HepG2 (cell line): Measurements from ENCODE around the gene ANTXR1. TPM values are rescaled to one million over a fixed set of nuclear protein-coding genes. Genes with fewer than 3 reads are reported as not detected.

Source experiments
- BCL3 ChIP-seq: sonication (generic); formaldehyde crosslinking; IDR thresholded peaks from 2 replicates; pipeline ENCODE4 v1.5.1; 2020; ENCODE audit warnings: mild to moderate bottlenecking, missing genetic modification reagents, moderate library complexity
- CCDC6 ChIP-seq: sonication (generic); formaldehyde crosslinking; IDR thresholded peaks from 2 replicates; pipeline ENCODE4 v1.8.1; 2022; ENCODE audit warnings: mild to moderate bottlenecking, missing genetic modification reagents, moderate library complexity
- CENPBD1 ChIP-seq: sonication (generic); formaldehyde crosslinking; IDR thresholded peaks from 2 replicates; pipeline ENCODE4 v1.8.0; 2022; ENCODE audit warnings: missing genetic modification reagents, low read depth, mild to moderate bottlenecking, borderline replicate concordance
- ETV5 ChIP-seq: IDR thresholded peaks from 2 replicates; pipeline ENCODE4 v1.6.1; 2018; ENCODE audit warnings: missing biosample characterization, missing genetic modification reagents, inconsistent platforms, borderline replicate concordance
- FLYWCH1 ChIP-seq: sonication (generic); formaldehyde crosslinking; IDR thresholded peaks from 2 replicates; pipeline ENCODE4 v1.8.1; 2023; ENCODE audit warnings: mild to moderate bottlenecking, missing genetic modification reagents
- HOMEZ ChIP-seq: IDR thresholded peaks from 2 replicates; pipeline ENCODE4 v1.6.1; 2016; ENCODE audit warnings: low read depth
- IRF2 ChIP-seq: IDR thresholded peaks from 2 replicates; pipeline ENCODE4 v1.6.1; 2018; ENCODE audit warnings: missing genetic modification reagents, missing compliant biosample characterization
- RAD21 ChIP-seq: fragments of 450-650 bp; formaldehyde crosslinking; IDR thresholded peaks from 2 replicates; pipeline ENCODE4 v1.5.0; 2020; ENCODE audit warnings: mild to moderate bottlenecking
- RFXANK ChIP-seq: IDR thresholded peaks from 2 replicates; pipeline ENCODE4 v1.6.1; 2016
- TERF1 ChIP-seq: sonication (generic); formaldehyde crosslinking; IDR thresholded peaks from 2 replicates; pipeline ENCODE4 v1.8.0; 2022; ENCODE audit warnings: mild to moderate bottlenecking, missing genetic modification reagents, moderate library complexity
- TMF1 ChIP-seq: sonication (generic); formaldehyde crosslinking; IDR thresholded peaks from 2 replicates; pipeline ENCODE4 v1.8.1; 2022; ENCODE audit warnings: low read depth, missing genetic modification reagents
- ZIK1 ChIP-seq: sonication (generic); formaldehyde crosslinking; IDR thresholded peaks from 2 replicates; pipeline ENCODE4 v1.5.0; 2020; ENCODE audit warnings: mild to moderate bottlenecking, low read depth, missing genetic modification reagents, borderline replicate concordance
- ZMYM3 ChIP-seq: sonication (generic); formaldehyde crosslinking; IDR thresholded peaks from 2 replicates; pipeline ENCODE4 v1.5.1; 2020; ENCODE audit warnings: mild to moderate bottlenecking, missing genetic modification reagents
- ZNF282 ChIP-seq: fragments of 450-650 bp; IDR thresholded peaks from 2 replicates; pipeline ENCODE4 v1.6.1; 2018; ENCODE audit not compliant: partially characterized antibody
- ZNF296 ChIP-seq: sonication (generic); formaldehyde crosslinking; conservative IDR thresholded peaks from 2 replicates; pipeline ENCODE4 v1.5.0; 2020; ENCODE audit warnings: mild to moderate bottlenecking, missing genetic modification reagents
- ZNF547 ChIP-seq: sonication (generic); formaldehyde crosslinking; IDR thresholded peaks from 2 replicates; pipeline ENCODE4 v1.5.1; 2020; ENCODE audit warnings: mild to moderate bottlenecking, missing genetic modification reagents
- ZNF569 ChIP-seq: sonication (generic); formaldehyde crosslinking; IDR thresholded peaks from 2 replicates; pipeline ENCODE4 v1.5.0; 2020; ENCODE audit warnings: mild to moderate bottlenecking, missing genetic modification reagents, moderate library complexity, borderline replicate concordance
- ZNF570 ChIP-seq: sonication (generic); formaldehyde crosslinking; IDR thresholded peaks from 2 replicates; pipeline ENCODE4 v1.4.0; 2020; ENCODE audit warnings: mild to moderate bottlenecking, missing genetic modification reagents, borderline replicate concordance
- ZNF691 ChIP-seq: sonication (generic); formaldehyde crosslinking; IDR thresholded peaks from 2 replicates; pipeline ENCODE4 v1.4.0; 2020; ENCODE audit warnings: missing genetic modification reagents, low read depth, mild to moderate bottlenecking, borderline replicate concordance
- ZNF710 ChIP-seq: sonication (generic); formaldehyde crosslinking; IDR thresholded peaks from 2 replicates; pipeline ENCODE4 v1.5.0; 2020; ENCODE audit warnings: mild to moderate bottlenecking, missing genetic modification reagents, borderline replicate concordance
- ZNF75D ChIP-seq: sonication (generic); formaldehyde crosslinking; IDR thresholded peaks from 2 replicates; pipeline ENCODE4 v1.8.1; 2023; ENCODE audit warnings: missing genetic modification reagents, mild to moderate bottlenecking, borderline replicate concordance
- ZNF83 ChIP-seq: sonication (generic); formaldehyde crosslinking; IDR thresholded peaks from 2 replicates; pipeline ENCODE4 v1.4.0; 2020; ENCODE audit warnings: missing genetic modification reagents, mild to moderate bottlenecking, borderline replicate concordance
- polyA plus RNA-seq, 8 experiments: library from polyadenylated mRNA; depleted of rRNA in 3 of 8; stranded (reverse) in 7 of 8; unstranded in 1 of 8; fragments of >200 nt; fragmentation: Illumina TruSeq in 4 of 8; extraction: Trizol in 4 of 8; gene quantifications; 2 replicates each; pipeline versions ENCODE4 v1.2.1 to v1.2.3, GENCODE V29; 2011 to 2016; ENCODE audit warnings: low read depth in 4 of 8, missing spikeins in 1 of 8, mixed read lengths in 1 of 8; ENCODE audit not compliant: insufficient read depth in 1 of 8
- total RNA-seq, 5 experiments: library from RNA; depleted of rRNA; stranded (reverse); fragments of >200 nt; fragmentation: Illumina TruSeq; extraction: Trizol; gene quantifications; 2 replicates each; pipeline ENCODE4 v1.2.3, GENCODE V29; 2016; ENCODE audit warnings: low read depth in 1 of 5

Gene ANTXR1
- total and polyA plus RNA-seq, 2 of the 13 experiments (the other 11 are each of a cell fraction or from before 2014, with no cell fraction given): 4.5 to 12.7 TPM

- TF ChIP-seq ZNF710 (CRISPR knock-in tag) (peak; percentile 89), ZNF75D (no peak), ZNF83 (no peak), ZNF569 (CRISPR knock-in tag) (no peak), CENPBD1 (CRISPR knock-in tag) (no peak), ZNF296 (CRISPR knock-in tag) (peak; percentile 86), ZIK1 (CRISPR knock-in tag) (no peak), ZNF691 (CRISPR knock-in tag) (peak; percentile 42; the same call in 1 of the 2 replicates), TMF1 (CRISPR knock-in tag) (no peak), RAD21 (CRISPR knock-in tag) (0 out of 2 replicates have a peak, but pooled peaks have one; percentile 16), HOMEZ (CRISPR knock-in tag) (peak; percentile 41; the same call in 1 of the 2 replicates), TERF1 (CRISPR knock-in tag) (no peak), ZNF547 (CRISPR knock-in tag) (0 out of 2 replicates have a peak, but pooled peaks have one; percentile 19), IRF2 (peak; percentile 68), FLYWCH1 (no peak), CCDC6 (CRISPR knock-in tag) (peak; percentile 64), ZMYM3 (CRISPR knock-in tag) (peak; percentile 44; the same call in 1 of the 2 replicates), RFXANK (CRISPR knock-in tag) (no peak), ZNF570 (CRISPR knock-in tag) (no peak), BCL3 (CRISPR knock-in tag) (peak; percentile 59; the same call in 1 of the 2 replicates), ETV5 (CRISPR knock-in tag) (peak; percentile 85), ZNF282 (no peak)
Observed at GRCh38 chr2:69216535-69217332, 203.8 kb downstream of the ANTXR1 start (continued).
